ENCODE results near the gene TMEM82. TPM values are rescaled to one million over a fixed set of nuclear protein-coding genes. Genes with fewer than 3 reads are reported as not detected.

Gene TMEM82
- total and polyA plus RNA-seq, 9 of the 15 experiments (the other 6 are each of a cell fraction or from before 2014, with no cell fraction given), result not detected

DNA sequence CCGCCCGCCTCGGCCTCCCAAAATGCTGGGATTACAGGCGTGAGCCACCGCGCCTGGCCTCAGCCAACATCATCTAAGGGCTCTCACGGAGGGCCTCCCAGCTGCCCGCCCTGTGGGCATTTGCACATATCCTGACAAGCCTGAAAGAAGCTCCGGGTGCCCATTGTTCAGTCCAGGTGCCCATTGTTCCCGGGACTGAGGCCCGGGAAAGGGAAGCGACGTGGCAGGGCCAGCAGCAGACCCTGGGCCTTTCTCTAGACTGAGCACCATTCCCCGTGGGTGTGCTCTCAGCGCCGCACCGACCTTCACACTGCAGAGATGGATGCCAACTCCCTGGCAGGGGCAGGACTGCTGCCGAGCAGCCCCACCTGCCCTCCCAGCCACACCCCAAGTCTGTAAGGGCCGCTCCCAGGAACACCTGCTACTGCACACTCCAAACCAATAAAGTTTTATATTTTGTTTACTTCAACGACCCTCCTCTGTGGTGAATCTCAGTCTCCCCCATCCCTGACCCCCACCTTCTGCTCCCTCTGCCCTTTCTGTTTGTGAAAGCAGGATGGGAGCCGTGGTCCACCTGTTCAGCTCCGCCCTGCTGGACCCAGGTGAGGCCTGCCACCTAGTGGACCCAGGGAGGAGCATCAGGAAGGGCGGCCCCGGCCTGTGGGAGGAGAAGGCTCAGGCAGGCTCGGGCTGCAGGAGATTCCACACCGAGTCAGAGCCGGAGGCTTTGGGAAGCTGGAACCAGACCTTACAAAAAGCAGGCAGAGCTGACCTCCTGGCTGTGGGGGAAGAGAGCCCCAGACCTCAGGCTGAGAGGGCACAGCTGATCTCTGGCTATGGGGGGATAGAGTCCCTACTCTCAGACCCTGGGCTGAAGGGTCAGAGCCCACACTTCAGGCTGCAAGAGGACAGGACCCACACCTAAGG lies 1.1 kb upstream of the TMEM82 start:
- Histone ChIP-seq H4K20me1 (replicated peaks; ENCODE audit: control insufficient read depth, insufficient read depth, low read length) (no peaks in the 10 kb centered on the region; the same call in none of the 2 replicates), H3K36me3 (ENCODE audit: control insufficient read depth, insufficient read depth, low read length) (no peaks in the 10 kb centered on the region), H3K9me1 (ENCODE audit: control insufficient read depth, insufficient read depth, low read length) (no peaks in the 10 kb centered on the region), H3K27ac (ENCODE audit: extremely low read depth, low read depth, low read length) (no peak overlapping the region), H3K4me3 (no peak overlapping the region), H3K4me2 (ENCODE audit: insufficient read depth, low read length) (peak overlapping the region; percentile 35; the same call in 1 of the 2 replicates), H3K9me3 (replicated peaks; ENCODE audit: control insufficient read depth, insufficient read depth, low read depth, low read length) (no peaks in the 10 kb centered on the region), H3K4me1 (replicated peaks in 1 of 2; ENCODE audit: control insufficient read depth in 2 of 2, insufficient read depth in 2 of 2, low read length in 2 of 2) (peaks cover 3 to 56% of the 10 kb centered on the region in 2 experiments; a peak in 4 of 5 replicates), H3K9ac (ENCODE audit: insufficient read depth in 1 of 2, low read depth in 2 of 2, low read length in 2 of 2) (peak overlapping the region in 1 of 2 experiments; percentile 80; a peak in 2 of 4 replicates), H3K27me3 (ENCODE audit: control insufficient read depth in 2 of 2, insufficient read depth in 2 of 2, low read length in 2 of 2) (no peaks in the 10 kb centered on the region), H3K79me2 (ENCODE audit: control insufficient read depth, insufficient read depth, low read length) (no peaks in the 10 kb centered on the region), H2AFZ (ENCODE audit: low read depth, low read length) (peak overlapping the region; percentile 85)
- ChIA-PET POLR2A (interaction anchor here (0.6 to 1.0 kb wide), 4 partner anchors 18 to 660 kb away, joined by 3 to 4 read pairs (median 3); no protein-coding TSS in a partner anchor), CTCF (ENCODE audit: low intra/inter-chr PET ratio) (interaction anchor here (0.6 to 1.7 kb wide), 2 partner anchors 146 to 211 kb away, joined by 3 to 15 read pairs; no protein-coding TSS in a partner anchor)
- peak; percentile 97 for ATAC-seq
- no TSS peak for BruUV-seq (replicated peaks)
- DNase-seq (ENCODE audit: extremely low read depth in 1 of 4, low spot score in 3 of 4), result peak; percentile 88 to 94 (median 91)
- intact Hi-C loops (cut with micrococcal nuclease) (loop anchor here (1.0 kb wide), 2 partner anchors 146 to 418 kb away; no protein-coding TSS in a partner anchor), in situ Hi-C loops (cut with MboI) (no loop called here)
- WGBS (ENCODE audit: insufficient coverage, low coverage, missing lambda C conversion rate), result 32% methylated on average over 23 of the region's 27 CpGs
- FAIRE-seq, result peak; percentile 91
- TF ChIP-seq SIN3B (IDR thresholded peaks at IDR 0.05; ENCODE audit: low read depth) (no peak), GABPB1 (CRISPR knock-in tag; IDR thresholded peaks at IDR 0.05) (peak; percentile 30; the same call in 1 of the 2 replicates), DACH1 (IDR thresholded peaks at IDR 0.05; ENCODE audit: partially characterized antibody) (peak; percentile 59), SP1 (CRISPR knock-in tag; IDR thresholded peaks at IDR 0.05) (peak; percentile 68), RCOR1 (IDR thresholded peaks at IDR 0.05; ENCODE audit: borderline replicate concordance in 1 of 2, low read depth in 2 of 2, low read length in 2 of 2) (peak; percentile 23 to 84; a peak in 2 of 4 replicates), ZNF57 (CRISPR knock-in tag; IDR thresholded peaks at IDR 0.05) (no peak), YY1 (IDR thresholded peaks at IDR 0.05; ENCODE audit: borderline replicate concordance in 1 of 3, control insufficient read depth in 1 of 3, extremely low read depth in 1 of 3, insufficient read depth in 3 of 3, insufficient read length in 1 of 3, insufficient replicate concordance in 2 of 3, low read depth in 1 of 3, low read length in 2 of 3) (peak in 1 of 3 experiments; percentile 41), ARID2 (IDR thresholded peaks at IDR 0.05) (peak; percentile 69), ZEB2 (IDR thresholded peaks at IDR 0.05) (peak; percentile 64; the same call in 1 of the 2 replicates), SMC3 (conservative IDR thresholded peaks at IDR 0.05; ENCODE audit: insufficient read depth, low read depth, low read length) (peak; percentile 93), KLF16 (IDR thresholded peaks at IDR 0.05) (0 out of 2 replicates have a peak, but pooled peaks have one; percentile 40), FOSL1 (tag; conservative IDR thresholded peaks at IDR 0.05) (no peak), BRD4 (IDR thresholded peaks at IDR 0.05) (no peak), LEF1 (IDR thresholded peaks at IDR 0.05) (no peak), ZC3H11A (IDR thresholded peaks at IDR 0.05; ENCODE audit: low read depth, low read length) (peak; percentile 65; the same call in 1 of the 2 replicates), CREM (IDR thresholded peaks at IDR 0.05; ENCODE audit: low read depth) (0 out of 2 replicates have a peak, but pooled peaks have one; percentile 40), MAZ (CRISPR knock-in tag; conservative IDR thresholded peaks at IDR 0.05 in 1 of 2, IDR thresholded peaks at IDR 0.05 in 1 of 2) (peak in 1 of 2 experiments; percentile 60; a peak in 1 of 4 replicates)
- TF ChIP-seq, protein P1, sequence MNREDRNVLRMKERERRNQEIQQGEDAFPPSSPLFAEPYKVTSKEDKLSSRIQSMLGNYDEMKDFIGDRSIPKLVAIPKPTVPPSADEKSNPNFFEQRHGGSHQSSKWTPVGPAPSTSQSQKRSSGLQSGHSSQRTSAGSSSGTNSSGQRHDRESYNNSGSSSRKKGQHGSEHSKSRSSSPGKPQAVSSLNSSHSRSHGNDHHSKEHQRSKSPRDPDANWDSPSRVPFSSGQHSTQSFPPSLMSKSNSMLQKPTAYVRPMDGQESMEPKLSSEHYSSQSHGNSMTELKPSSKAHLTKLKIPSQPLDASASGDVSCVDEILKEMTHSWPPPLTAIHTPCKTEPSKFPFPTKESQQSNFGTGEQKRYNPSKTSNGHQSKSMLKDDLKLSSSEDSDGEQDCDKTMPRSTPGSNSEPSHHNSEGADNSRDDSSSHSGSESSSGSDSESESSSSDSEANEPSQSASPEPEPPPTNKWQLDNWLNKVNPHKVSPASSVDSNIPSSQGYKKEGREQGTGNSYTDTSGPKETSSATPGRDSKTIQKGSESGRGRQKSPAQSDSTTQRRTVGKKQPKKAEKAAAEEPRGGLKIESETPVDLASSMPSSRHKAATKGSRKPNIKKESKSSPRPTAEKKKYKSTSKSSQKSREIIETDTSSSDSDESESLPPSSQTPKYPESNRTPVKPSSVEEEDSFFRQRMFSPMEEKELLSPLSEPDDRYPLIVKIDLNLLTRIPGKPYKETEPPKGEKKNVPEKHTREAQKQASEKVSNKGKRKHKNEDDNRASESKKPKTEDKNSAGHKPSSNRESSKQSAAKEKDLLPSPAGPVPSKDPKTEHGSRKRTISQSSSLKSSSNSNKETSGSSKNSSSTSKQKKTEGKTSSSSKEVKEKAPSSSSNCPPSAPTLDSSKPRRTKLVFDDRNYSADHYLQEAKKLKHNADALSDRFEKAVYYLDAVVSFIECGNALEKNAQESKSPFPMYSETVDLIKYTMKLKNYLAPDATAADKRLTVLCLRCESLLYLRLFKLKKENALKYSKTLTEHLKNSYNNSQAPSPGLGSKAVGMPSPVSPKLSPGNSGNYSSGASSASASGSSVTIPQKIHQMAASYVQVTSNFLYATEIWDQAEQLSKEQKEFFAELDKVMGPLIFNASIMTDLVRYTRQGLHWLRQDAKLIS (CRISPR knock-in tag; IDR thresholded peaks at IDR 0.05), result 0 out of 2 replicates have a peak, but pooled peaks have one; percentile 36
